Testis (tissue), 2 donors: ENCODE measurements around the gene SUGP2.

ENCODE experiments used
- POLR2A ChIP-seq: fragments of 450-650 bp; IDR thresholded peaks from one replicate; pipeline ENCODE4 v1.6.1; 2017; ENCODE audit warnings: antibody characterized with exemption, mild to moderate bottlenecking, moderate library complexity
- TF ChIP-seq, protein P1 (sequence below), 3 experiments: fragments of 450-650 bp in 2 of 3; fragments of 200-600 bp in 1 of 3; sonication (generic) in 1 of 3; IDR thresholded peaks; one replicate each; pipeline ENCODE4 v1.5.1; 2016 to 2019; ENCODE audit warnings: antibody characterized with exemption in 3 of 3, mild to moderate bottlenecking in 2 of 3, moderate library complexity in 1 of 3

DNA sequence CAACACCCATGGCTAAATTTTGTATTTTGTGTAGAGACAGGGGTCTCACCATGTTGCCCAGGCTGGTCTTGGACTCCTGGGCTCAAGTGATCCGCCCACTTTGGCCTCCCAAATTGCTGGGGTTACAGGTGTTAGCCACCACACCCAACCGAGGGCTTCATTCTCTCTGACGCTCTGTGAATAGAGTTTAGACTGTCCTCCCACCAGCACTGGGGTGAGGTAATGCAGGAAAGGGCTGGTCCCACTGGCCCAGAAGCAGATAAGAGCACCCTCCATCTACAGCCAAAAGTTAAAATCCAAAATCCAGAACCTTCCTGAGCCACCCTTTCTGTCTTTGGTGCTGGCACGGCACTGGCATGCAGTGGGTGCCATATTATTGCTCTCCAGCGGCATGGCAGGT lies 60.5 kb downstream of the SUGP2 start:
- TF ChIP-seq POLR2A: no peak
- TF ChIP-seq, protein P1, sequence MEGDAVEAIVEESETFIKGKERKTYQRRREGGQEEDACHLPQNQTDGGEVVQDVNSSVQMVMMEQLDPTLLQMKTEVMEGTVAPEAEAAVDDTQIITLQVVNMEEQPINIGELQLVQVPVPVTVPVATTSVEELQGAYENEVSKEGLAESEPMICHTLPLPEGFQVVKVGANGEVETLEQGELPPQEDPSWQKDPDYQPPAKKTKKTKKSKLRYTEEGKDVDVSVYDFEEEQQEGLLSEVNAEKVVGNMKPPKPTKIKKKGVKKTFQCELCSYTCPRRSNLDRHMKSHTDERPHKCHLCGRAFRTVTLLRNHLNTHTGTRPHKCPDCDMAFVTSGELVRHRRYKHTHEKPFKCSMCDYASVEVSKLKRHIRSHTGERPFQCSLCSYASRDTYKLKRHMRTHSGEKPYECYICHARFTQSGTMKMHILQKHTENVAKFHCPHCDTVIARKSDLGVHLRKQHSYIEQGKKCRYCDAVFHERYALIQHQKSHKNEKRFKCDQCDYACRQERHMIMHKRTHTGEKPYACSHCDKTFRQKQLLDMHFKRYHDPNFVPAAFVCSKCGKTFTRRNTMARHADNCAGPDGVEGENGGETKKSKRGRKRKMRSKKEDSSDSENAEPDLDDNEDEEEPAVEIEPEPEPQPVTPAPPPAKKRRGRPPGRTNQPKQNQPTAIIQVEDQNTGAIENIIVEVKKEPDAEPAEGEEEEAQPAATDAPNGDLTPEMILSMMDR (IDR thresholded peaks at IDR 0.05): no peak
